Measurements from ENCODE around the gene DNASE2B. TPM values are rescaled to one million over a fixed set of nuclear protein-coding genes. Genes with fewer than 3 reads are reported as not detected.

Gene DNASE2B
- polyA plus RNA-seq (2011; rRNA removed) (not detected in 2 replicates), polyA plus RNA-seq (2017; fragmentation: RNase III; extraction: RNeasy Plus Mini Kit Qiagen cat#74134 plus additional on column Dnase treatment) (not detected in 3 replicates), polyA minus RNA-seq (2011; rRNA and poly(A)+ RNA removed) (not detected in 2 replicates)
- not detected in 2 replicates for polyA plus RNA-seq (2012; cell fraction: cytosol; rRNA removed)
- not detected in 2 replicates for polyA plus RNA-seq (2012; cell fraction: nucleus; rRNA removed)

DNA sequence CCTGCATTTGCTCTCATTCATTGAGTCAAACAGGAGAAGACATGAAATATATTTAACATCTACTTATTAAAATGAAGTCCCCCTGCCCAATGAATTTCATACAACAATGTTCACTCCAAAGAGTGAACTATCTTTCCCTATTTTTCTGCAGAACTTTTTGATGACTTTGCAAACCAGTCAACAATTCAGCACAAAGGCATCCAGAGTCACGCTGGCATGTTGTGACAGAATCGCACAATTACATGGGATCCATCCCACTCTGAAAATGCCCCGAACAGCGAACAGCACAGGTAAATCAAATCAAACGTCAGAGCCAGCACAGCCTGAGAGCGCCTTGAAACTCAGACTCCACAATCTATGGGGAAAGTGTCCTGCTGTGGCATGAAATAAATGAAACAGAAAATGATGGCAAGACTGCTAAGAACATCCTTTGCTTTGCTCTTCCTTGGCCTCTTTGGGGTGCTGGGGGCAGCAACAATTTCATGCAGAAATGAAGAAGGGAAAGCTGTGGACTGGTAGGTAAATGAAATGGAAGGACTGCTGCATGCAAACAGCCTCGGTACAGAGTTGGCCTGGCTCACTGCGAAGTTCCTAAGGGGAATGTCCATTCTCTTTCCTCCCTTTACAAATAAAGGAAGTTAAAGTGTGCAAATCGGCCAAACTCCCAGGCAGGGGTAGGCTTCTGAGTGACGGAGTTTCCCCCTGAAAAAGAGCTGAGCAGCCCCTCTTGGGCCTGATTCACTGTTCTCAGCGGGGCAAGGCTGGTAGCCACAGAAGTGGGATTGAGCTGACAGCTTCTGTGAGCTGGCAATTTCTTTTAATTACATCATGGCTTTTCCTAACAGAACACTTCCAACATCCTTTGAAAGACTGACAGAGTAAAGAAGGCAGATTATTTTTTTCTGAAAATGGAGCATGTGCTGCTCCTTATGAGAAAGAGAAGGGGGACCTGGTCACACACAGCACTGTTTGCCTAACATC lies at the start of gene DNASE2B:
Gene DNASE2B (plus strand): TSS at position 310 of the 981 bp plus-strand sequence. CDS start 81 bp downstream, at position 391.
- no peak for ATAC-seq

GRCh38 chr1:84348759-84349158 lies 49.5 kb upstream of the DNASE2B start:
- WGBS (ENCODE audit: missing lambda C conversion rate) = 85% methylated on average over 1 of the region's 1 CpG
- Histone ChIP-seq H3K4me2 (no peak overlapping the region), H3K4me3 (no peak overlapping the region), H3K9me3 (no peaks in the 10 kb centered on the region), H3K4me1 (no peaks in the 10 kb centered on the region), H3K27ac (no peak overlapping the region)
- DNase-seq (ENCODE audit: low read depth in 1 of 2, low spot score in 1 of 2) (no peak), FAIRE-seq (no peak), ATAC-seq (no peak)
- TF ChIP-seq, protein P1, sequence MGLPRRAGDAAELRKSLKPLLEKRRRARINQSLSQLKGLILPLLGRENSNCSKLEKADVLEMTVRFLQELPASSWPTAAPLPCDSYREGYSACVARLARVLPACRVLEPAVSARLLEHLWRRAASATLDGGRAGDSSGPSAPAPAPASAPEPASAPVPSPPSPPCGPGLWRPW (IDR thresholded peaks at IDR 0.05) = no peak
- TF ChIP-seq EHF (CRISPR knock-in tag; IDR thresholded peaks at IDR 0.05) = no peak
- CTCF ChIA-PET = no interaction called here
- POLR2A ChIA-PET = no interaction called here

More for the DNA sequence above, at the start of gene DNASE2B:
- ChIA-PET CTCF (no interaction called here), POLR2A (no interaction called here)
- DNase-seq (ENCODE audit: low read depth in 1 of 2, low spot score in 1 of 2) = no peak
- H3K4me3 ChIP-seq = no peak within 1 kb of the TSS
- TF ChIP-seq E2F6 (IDR thresholded peaks at IDR 0.05; ENCODE audit: borderline replicate concordance, low read depth) (no peak), MAFK (IDR thresholded peaks at IDR 0.05; ENCODE audit: partially characterized antibody) (peak; percentile 30)
- 78% methylated on average over 11 of the region's 11 CpGs for WGBS (ENCODE audit: missing lambda C conversion rate)
- no peaks in the 10 kb centered on the region for H3K4me1 ChIP-seq
- no peak within 1 kb of the TSS for H3K4me2 ChIP-seq
- no peak for FAIRE-seq
- no peak within 1 kb of the TSS for H3K27ac ChIP-seq
- no peaks in the 10 kb centered on the region for H3K9me3 ChIP-seq

DNA sequence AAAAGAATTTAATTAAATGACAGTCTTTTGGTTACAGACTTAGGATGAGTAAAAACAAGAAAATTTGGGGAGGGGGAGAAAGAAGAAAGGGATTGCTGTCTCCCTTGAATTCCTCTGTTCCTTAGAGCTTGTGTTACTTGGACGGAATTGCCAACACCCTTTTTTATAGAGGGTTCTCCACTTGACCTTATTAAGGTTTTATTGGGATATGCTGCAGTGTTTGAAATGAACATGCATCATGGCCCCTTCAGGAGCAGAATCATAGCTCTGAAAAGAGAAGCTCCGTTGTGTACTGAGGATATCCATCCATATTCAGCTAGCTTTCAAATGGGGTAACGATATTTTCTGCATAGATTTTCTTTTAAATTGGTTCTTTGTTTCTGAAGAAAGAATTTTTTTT lies 48.2 kb upstream of the DNASE2B start:
- WGBS (ENCODE audit: missing lambda C conversion rate) = 49% methylated on average over 3 of the region's 3 CpGs
- FAIRE-seq (no peak), DNase-seq (ENCODE audit: low read depth in 1 of 2, low spot score in 1 of 2) (no peak), ATAC-seq (no peak)
- no peaks in the 10 kb centered on the region for H3K9me3 ChIP-seq
- no peak overlapping the region for H3K4me3 ChIP-seq
- ChIA-PET CTCF (no interaction called here), POLR2A (interaction anchor here (0.6 kb wide), 1 partner anchor 12 kb away, joined by 3 read pairs; no protein-coding TSS in a partner anchor)
- no peak overlapping the region for H3K4me2 ChIP-seq
- no peak overlapping the region for H3K27ac ChIP-seq
- no peaks in the 10 kb centered on the region for H3K4me1 ChIP-seq
- TF ChIP-seq ZC3H11A (IDR thresholded peaks at IDR 0.05) = no peak
- TF ChIP-seq CEBPB (IDR thresholded peaks at IDR 0.05) = no peak
- no peak for TF ChIP-seq KDM5A (IDR thresholded peaks at IDR 0.05)
- TF ChIP-seq POLR2A (IDR thresholded peaks at IDR 0.05; ENCODE audit: low read length) = no peak
- TF ChIP-seq, protein P2, sequence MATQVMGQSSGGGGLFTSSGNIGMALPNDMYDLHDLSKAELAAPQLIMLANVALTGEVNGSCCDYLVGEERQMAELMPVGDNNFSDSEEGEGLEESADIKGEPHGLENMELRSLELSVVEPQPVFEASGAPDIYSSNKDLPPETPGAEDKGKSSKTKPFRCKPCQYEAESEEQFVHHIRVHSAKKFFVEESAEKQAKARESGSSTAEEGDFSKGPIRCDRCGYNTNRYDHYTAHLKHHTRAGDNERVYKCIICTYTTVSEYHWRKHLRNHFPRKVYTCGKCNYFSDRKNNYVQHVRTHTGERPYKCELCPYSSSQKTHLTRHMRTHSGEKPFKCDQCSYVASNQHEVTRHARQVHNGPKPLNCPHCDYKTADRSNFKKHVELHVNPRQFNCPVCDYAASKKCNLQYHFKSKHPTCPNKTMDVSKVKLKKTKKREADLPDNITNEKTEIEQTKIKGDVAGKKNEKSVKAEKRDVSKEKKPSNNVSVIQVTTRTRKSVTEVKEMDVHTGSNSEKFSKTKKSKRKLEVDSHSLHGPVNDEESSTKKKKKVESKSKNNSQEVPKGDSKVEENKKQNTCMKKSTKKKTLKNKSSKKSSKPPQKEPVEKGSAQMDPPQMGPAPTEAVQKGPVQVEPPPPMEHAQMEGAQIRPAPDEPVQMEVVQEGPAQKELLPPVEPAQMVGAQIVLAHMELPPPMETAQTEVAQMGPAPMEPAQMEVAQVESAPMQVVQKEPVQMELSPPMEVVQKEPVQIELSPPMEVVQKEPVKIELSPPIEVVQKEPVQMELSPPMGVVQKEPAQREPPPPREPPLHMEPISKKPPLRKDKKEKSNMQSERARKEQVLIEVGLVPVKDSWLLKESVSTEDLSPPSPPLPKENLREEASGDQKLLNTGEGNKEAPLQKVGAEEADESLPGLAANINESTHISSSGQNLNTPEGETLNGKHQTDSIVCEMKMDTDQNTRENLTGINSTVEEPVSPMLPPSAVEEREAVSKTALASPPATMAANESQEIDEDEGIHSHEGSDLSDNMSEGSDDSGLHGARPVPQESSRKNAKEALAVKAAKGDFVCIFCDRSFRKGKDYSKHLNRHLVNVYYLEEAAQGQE (IDR thresholded peaks at IDR 0.05) = no peak
- no peak for TF ChIP-seq MYC (IDR thresholded peaks at IDR 0.05; ENCODE audit: borderline replicate concordance, low read length)
- TF ChIP-seq USF2 (IDR thresholded peaks at IDR 0.05) = no peak
- TF ChIP-seq NR3C1 (IDR thresholded peaks at IDR 0.05) = no peak

- Histone ChIP-seq H3K4me2 (no peak overlapping the region), H3K4me1 (no peaks in the 10 kb centered on the region), H3K27ac (no peak overlapping the region), H3K9me3 (no peaks in the 10 kb centered on the region), H3K4me3 (no peak overlapping the region)
- POLR2A ChIA-PET = no interaction called here
- FAIRE-seq (no peak), ATAC-seq (no peak), DNase-seq (ENCODE audit: low read depth in 1 of 2, low spot score in 1 of 2) (no peak)
- 76% methylated on average over 3 of the region's 3 CpGs for WGBS (ENCODE audit: missing lambda C conversion rate)
- CTCF ChIA-PET = no interaction called here
- TF ChIP-seq RCOR1 (IDR thresholded peaks at IDR 0.05; ENCODE audit: low read depth, low read length) (no peak), ESRRA (IDR thresholded peaks at IDR 0.05; ENCODE audit: borderline replicate concordance, low read length) (no peak), ZFP36 (IDR thresholded peaks at IDR 0.05; ENCODE audit: borderline replicate concordance, partially characterized antibody) (no peak), BHLHE40 (IDR thresholded peaks at IDR 0.05; ENCODE audit: low read depth, low read length) (no peak), E2F6 (IDR thresholded peaks at IDR 0.05; ENCODE audit: borderline replicate concordance, low read depth) (no peak), MAFK (IDR thresholded peaks at IDR 0.05; ENCODE audit: partially characterized antibody) (no peak), KDM5A (IDR thresholded peaks at IDR 0.05) (no peak)
- TF ChIP-seq, protein P3, sequence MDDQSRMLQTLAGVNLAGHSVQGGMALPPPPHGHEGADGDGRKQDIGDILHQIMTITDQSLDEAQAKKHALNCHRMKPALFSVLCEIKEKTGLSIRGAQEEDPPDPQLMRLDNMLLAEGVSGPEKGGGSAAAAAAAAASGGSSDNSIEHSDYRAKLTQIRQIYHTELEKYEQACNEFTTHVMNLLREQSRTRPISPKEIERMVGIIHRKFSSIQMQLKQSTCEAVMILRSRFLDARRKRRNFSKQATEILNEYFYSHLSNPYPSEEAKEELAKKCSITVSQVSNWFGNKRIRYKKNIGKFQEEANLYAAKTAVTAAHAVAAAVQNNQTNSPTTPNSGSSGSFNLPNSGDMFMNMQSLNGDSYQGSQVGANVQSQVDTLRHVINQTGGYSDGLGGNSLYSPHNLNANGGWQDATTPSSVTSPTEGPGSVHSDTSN (IDR thresholded peaks at IDR 0.05) = no peak
Observed at GRCh38 chr1:84350550-84350949, 47.7 kb upstream of the DNASE2B start.

All from A549 (cell line).